A673 (cell line): ENCODE data around the gene CWC22. TPM values are rescaled to one million over a fixed set of nuclear protein-coding genes. Genes with fewer than 3 reads are reported as not detected.
"Not testable (repeated sequence)": the region's sequence is repeated elsewhere in the genome, so short reads cannot be mapped to it uniquely, and the experiment has no call there.

Source experiments
- BruUV-seq: library from RNA; stranded (reverse); fragments of 400-500 nt; replicated peaks from 2 replicates; lab custom pipeline; 2021; lab: Mats Ljungman, UMichigan
- CTCF ChIA-PET: fragments of 300-600 bp; sonication (Branson Sonifier 250); formaldehyde crosslinking; loops from one replicate; lab custom pipeline; 2022; ENCODE audit warnings: antibody characterized with exemption; lab: Charles Lee
- POLR2A ChIA-PET: fragments of 300-600 bp; sonication (Branson Sonifier 250); formaldehyde crosslinking; loops from one replicate; lab custom pipeline; 2022; ENCODE audit warnings: antibody characterized with exemption; ENCODE audit not compliant: low non-redundant PET; lab: Charles Lee
- DNase-seq: peaks from one replicate; pipeline ENCODE4 v3.0.0-alpha.2; 2015; ENCODE audit warnings: low spot score
- H3K27ac ChIP-seq: fragments of 200-600 bp; sonication (generic); 2 replicates; pipeline ENCODE4 v1.5.1; 2016; ENCODE audit warnings: mixed run types, low read depth, mild to moderate bottlenecking, mixed read lengths, antibody characterized with exemption, low read length; ENCODE audit not compliant: poor library complexity, severe bottlenecking
- H3K27me3 ChIP-seq: fragments of 200-600 bp; sonication (generic); replicated peaks from 2 replicates; pipeline ENCODE4 v1.6.1; 2017; ENCODE audit warnings: mixed run types, low read depth, mild to moderate bottlenecking, mixed read lengths, antibody characterized with exemption, low read length; ENCODE audit not compliant: insufficient read depth, poor library complexity
- H3K36me3 ChIP-seq: fragments of 200-600 bp; sonication (generic); 2 replicates; pipeline ENCODE4 v1.6.1; 2016; ENCODE audit warnings: mixed run types, mild to moderate bottlenecking, mixed read lengths, antibody characterized with exemption, low read length; ENCODE audit not compliant: insufficient read depth, poor library complexity, severe bottlenecking
- H3K4me1 ChIP-seq: fragments of 200-600 bp; sonication (generic); 2 replicates; pipeline ENCODE4 v1.6.1; 2017; ENCODE audit warnings: mixed run types, mild to moderate bottlenecking, mixed read lengths, antibody characterized with exemption, low read length; ENCODE audit not compliant: insufficient read depth, poor library complexity, severe bottlenecking
- H3K4me3 ChIP-seq: fragments of 200-600 bp; sonication (generic); 2 replicates; pipeline ENCODE4 v1.5.1; 2016; ENCODE audit warnings: low read depth, mixed run types, mild to moderate bottlenecking, mixed read lengths, low read length; ENCODE audit not compliant: poor library complexity, severe bottlenecking
- H3K9me3 ChIP-seq: fragments of 200-600 bp; sonication (generic); 2 replicates; pipeline ENCODE4 v1.6.1; 2016; ENCODE audit warnings: mixed run types, low read depth, mild to moderate bottlenecking, mixed read lengths, antibody characterized with exemption, low read length; ENCODE audit not compliant: poor library complexity, severe bottlenecking
- CTCF ChIP-seq: fragments of 300-800, 200-600 bp; sonication (generic); conservative IDR thresholded peaks from 2 replicates; pipeline ENCODE4 v1.5.1; 2017; ENCODE audit warnings: low read depth, mild to moderate bottlenecking, antibody characterized with exemption, low read length, moderate library complexity, mixed read lengths
- EZH2 ChIP-seq: fragments of 200-600 bp; sonication (generic); IDR thresholded peaks from 2 replicates; pipeline ENCODE4 v1.6.1; 2017; ENCODE audit warnings: borderline replicate concordance, low read depth, mild to moderate bottlenecking, mixed read lengths, antibody characterized with exemption, low read length; ENCODE audit not compliant: poor library complexity, severe bottlenecking
- intact Hi-C: fragments of 100-400 bp; cut with micrococcal nuclease; formaldehyde crosslinking; loops from one replicate; pipeline ENCODE4 v1.10.0; 2022; ENCODE audit not compliant: unreplicated experiment
- total RNA-seq: library from RNA; stranded (reverse); gene quantifications from 2 replicates; pipeline ENCODE4 v1.2.3, GENCODE V29; 2021

The CWC22 gene
- total RNA-seq, 1 experiment from 2014 or later, result 26.7 TPM

GRCh38 chr2:179966778-179967394 lies 40.2 kb downstream of the CWC22 start:
- no peaks in the 10 kb centered on the region for H3K27me3 ChIP-seq
- BruUV-seq, result no TSS peak

GRCh38 chr2:179965291-179966258 lies 41.5 kb downstream of the CWC22 start:
- no peak overlapping the region for H3K27ac ChIP-seq
- H3K9me3 ChIP-seq, result no peaks in the 10 kb centered on the region
- no TSS peak for BruUV-seq
- H3K27me3 ChIP-seq, result no peaks in the 10 kb centered on the region
- intact Hi-C loops, result no loop called here
- ChIA-PET POLR2A (no interaction called here), CTCF (no interaction called here)
- peaks cover 49% of the 10 kb centered on the region for H3K36me3 ChIP-seq
- TF ChIP-seq EZH2 (no peak), CTCF (no peak)
- no peak overlapping the region for H3K4me3 ChIP-seq
- H3K4me1 ChIP-seq, result no peaks in the 10 kb centered on the region
- DNase-seq, result no peak

More at GRCh38 chr2:179966778-179967394, 40.2 kb downstream of the CWC22 start:
- ChIA-PET CTCF (no interaction called here), POLR2A (no interaction called here)
- Histone ChIP-seq H3K4me3 (no peak overlapping the region), H3K27ac (no peak overlapping the region), H3K36me3 (peaks cover 58% of the 10 kb centered on the region), H3K4me1 (no peaks in the 10 kb centered on the region), H3K9me3 (no peaks in the 10 kb centered on the region)
- no peak for DNase-seq
- intact Hi-C loops, result no loop called here
- TF ChIP-seq CTCF, result no peak
- TF ChIP-seq EZH2, result no peak

GRCh38 chr2:179963626-179964025 lies 43.5 kb downstream of the CWC22 start:
- BruUV-seq, result no TSS peak
- ChIA-PET CTCF (no interaction called here), POLR2A (interaction anchor here (0.6 kb wide), 1 partner anchor 37 kb away, joined by 3 read pairs; no protein-coding TSS in a partner anchor)
- intact Hi-C loops, result no loop called here
- peaks cover 40% of the 10 kb centered on the region for H3K36me3 ChIP-seq
- no peaks in the 10 kb centered on the region for H3K4me1 ChIP-seq
- TF ChIP-seq CTCF (no peak), EZH2 (no peak)
- H3K27me3 ChIP-seq, result no peaks in the 10 kb centered on the region
- H3K9me3 ChIP-seq, result no peaks in the 10 kb centered on the region
- no peak for DNase-seq
- H3K4me3 ChIP-seq, result no peak overlapping the region
- no peak overlapping the region for H3K27ac ChIP-seq

- POLR2A ChIA-PET, BruUV-seq, DNase-seq, intact Hi-C loops, H3K27ac ChIP-seq, CTCF ChIA-PET, H3K9me3 ChIP-seq, H3K27me3 ChIP-seq, H3K4me3 ChIP-seq, H3K4me1 ChIP-seq: not testable (repeated sequence)
- H3K36me3 ChIP-seq, result peaks cover 35% of the 10 kb centered on the region
Observed at GRCh38 chr2:179958251-179958650, 48.8 kb downstream of the CWC22 start.
